GM19328 (cell line): Measurements from ENCODE around the gene MUC7.

Experiments
- ATAC-seq: cut with Tn5 transposase; IDR thresholded peaks from one replicate; pipeline ENCODE4 v1.9.1; 2021; ENCODE audit warnings: mild to moderate bottlenecking, moderate library complexity; ENCODE audit not compliant: unreplicated experiment

Gene MUC7

DNA sequence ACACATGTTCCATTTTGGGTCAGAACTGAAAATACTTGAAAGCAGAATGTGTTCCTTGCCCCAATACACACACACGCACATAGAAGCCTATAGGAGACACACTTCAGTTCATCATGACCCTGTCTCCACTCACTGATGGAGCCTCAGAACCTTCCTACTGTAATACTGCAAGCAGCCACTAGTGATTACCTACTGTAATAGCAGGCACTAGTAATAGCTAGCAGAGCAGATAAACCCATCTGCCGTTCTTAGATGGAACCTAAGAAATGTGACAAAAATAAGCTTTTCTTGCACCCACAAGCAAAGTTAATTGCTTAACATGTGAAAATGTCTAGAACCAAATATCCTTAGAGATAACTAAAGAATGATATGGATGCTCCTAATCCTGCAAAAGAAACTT, 60.0 kb downstream of the MUC7 start:
- peak; percentile 92 for ATAC-seq
